ENCODE data around the gene ADAMTSL1.

GRCh38 chr9:18925880-18926279 is 451.9 kb downstream of the ADAMTSL1 start:
- TF ChIP-seq CTCF (IDR thresholded peaks at IDR 0.05; ENCODE audit: insufficient read depth, low read length, poor library complexity, severe bottlenecking) (no peak), EZH2phosphoT487 (conservative IDR thresholded peaks at IDR 0.05; ENCODE audit: low read length) (no peak)

Data from SU-DHL-6 (cell line).